ENCODE measurements around the gene ADPRHL1.

ADPRHL1 gene

DNA sequence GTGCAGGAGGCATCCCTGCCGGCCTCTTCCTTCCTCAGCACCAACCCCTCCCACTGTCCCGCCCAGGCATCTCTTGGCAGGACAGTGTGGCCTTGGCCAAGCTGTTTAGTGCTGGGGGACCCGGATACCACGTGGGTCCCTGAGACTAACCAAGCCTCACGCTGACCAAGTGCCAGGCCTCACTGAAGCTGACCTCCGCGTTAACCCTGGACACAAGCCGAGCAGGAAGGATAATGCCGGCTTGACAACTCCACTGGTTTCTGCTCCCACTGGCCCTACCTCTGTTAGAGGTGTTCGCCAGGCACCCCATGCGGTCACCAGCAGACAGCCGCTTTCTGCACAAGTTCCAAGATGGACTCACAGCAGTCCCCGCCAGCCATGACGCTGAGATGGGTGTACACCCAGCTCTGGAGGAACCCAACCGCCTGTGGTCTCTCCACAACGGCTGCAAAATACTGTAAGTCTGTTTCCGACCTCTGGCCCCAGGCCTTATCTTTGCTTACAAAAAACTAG is 101.7 kb downstream of the ADPRHL1 start:
- no peak overlapping the region for H3K27ac ChIP-seq
- TF ChIP-seq CTCF (conservative IDR thresholded peaks at IDR 0.05) = no peak

DNA sequence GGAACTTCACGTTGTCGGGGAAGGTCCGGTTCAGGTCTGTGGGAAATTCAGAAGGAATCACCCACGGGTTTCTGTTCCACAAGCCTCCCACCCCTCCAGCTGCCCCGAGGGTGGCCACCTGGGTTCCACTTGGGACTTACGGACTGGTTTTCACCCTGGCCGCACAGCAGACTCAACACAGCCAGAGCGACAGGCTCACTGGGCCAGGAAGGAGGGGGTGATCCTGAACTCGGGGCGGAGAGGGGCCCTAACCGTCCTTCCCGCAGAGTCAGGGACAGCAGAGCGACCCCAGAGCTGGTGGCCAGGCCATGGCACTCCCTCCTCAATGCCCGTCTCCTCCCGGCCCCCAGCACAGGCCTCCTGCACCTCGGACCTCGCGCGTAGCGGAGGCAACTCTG is 102.4 kb downstream of the ADPRHL1 start:
- H3K27ac ChIP-seq = no peak overlapping the region
- no peak for TF ChIP-seq CTCF (conservative IDR thresholded peaks at IDR 0.05)

- H3K27ac ChIP-seq = no peak overlapping the region
- TF ChIP-seq CTCF (conservative IDR thresholded peaks at IDR 0.05) = no peak
Measured at GRCh38 chr13:113350065-113350937, 103.0 kb downstream of the ADPRHL1 start.
